ENCODE data around the gene RGS6.
A peak's percentile ranks its signal among the peaks of the same experiment; 100 is the strongest.

RGS6 gene

DNA sequence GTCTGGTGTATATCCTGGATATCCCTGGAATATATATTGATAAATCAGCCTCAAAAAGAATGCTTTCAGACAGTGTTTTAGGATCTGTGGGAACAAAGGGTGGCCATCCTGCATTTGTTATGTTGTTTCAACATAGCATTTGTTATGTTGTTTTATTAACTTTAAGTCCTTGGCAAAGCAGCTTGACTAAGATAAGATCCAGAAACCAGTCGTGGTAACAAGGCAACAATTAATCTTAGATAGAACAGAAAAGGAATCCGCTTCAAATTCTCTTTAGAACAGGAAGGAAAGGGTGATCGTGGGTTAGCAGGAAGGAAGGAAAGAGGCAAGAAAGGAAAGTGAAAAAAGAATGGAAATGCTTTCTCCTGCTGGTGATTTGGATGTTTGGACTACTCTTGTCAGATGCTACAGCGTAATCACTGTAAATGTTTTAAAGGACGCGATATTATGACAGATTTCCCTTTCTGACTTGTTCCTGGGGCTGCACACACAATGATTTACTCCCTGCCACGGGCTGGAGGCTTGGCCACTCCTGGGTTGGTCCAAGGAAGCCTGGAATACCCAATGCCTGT lies 518.3 kb downstream of the RGS6 start:
- H3K4me1 ChIP-seq (ENCODE audit: control insufficient read depth, insufficient read depth, low read length): peaks cover 19% of the 10 kb centered on the region
- H3K4me3 ChIP-seq (ENCODE audit: low read depth, low read length): no peak overlapping the region
- H3K9ac ChIP-seq (ENCODE audit: low read length): no peak overlapping the region
- H3K27ac ChIP-seq (ENCODE audit: low read depth, low read length): 0 out of 2 replicates have a peak overlapping the region, but pooled peaks have one; percentile 7
- no peaks in the 10 kb centered on the region for H3K27me3 ChIP-seq (ENCODE audit: control insufficient read depth, insufficient read depth, low read length)
- H3K36me3 ChIP-seq (ENCODE audit: control insufficient read depth, insufficient read depth, low read length): no peaks in the 10 kb centered on the region
- H3K9me3 ChIP-seq (ENCODE audit: control insufficient read depth, insufficient read depth, low read depth, low read length): no peaks in the 10 kb centered on the region

DNA sequence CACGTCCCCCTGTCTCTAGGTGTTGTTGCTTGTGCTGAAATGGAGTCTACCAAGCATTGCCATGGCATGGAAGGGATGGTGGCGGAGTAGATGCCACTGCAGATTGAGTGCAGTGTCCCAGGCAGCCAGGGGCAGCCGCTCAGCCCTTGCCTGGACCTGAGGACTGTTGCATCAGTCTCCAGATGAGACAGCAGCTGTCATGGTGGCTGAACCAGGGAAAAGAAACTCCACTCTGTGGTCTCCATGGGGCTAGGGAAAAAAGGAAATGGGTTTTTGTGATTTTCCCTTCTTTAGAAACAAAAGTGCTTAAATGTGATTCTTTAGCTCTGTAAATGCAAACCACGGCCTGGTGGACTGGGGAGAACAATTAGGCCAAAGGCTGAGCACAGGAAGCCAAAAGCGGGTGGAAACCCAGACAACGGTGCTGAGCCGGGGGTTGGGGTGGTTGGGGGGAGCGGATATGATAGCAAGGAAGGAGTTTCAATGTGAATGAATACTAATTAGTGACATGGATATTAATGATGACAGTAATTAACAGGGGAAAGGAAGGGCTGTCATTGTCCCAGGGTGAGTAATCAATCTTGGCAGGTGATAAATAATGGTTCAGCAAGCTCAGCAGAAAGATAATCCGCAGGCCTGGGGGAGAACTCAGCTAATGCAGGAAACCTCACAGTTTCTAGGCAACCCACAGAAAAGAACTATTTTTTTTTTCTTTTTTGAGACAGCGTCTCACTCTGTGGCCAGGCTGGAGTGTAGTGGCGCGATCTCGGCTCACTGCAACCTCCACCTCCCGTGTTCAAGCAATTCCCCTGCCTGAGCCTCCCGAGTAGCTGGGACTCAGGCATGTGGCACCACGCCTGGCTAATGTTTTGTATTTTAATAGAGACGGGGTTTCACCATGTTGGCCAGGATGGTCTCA lies 519.1 kb downstream of the RGS6 start:
- no peak overlapping the region for H3K9ac ChIP-seq (ENCODE audit: low read length)
- no peaks in the 10 kb centered on the region for H3K9me3 ChIP-seq (ENCODE audit: control insufficient read depth, insufficient read depth, low read depth, low read length)
- no peaks in the 10 kb centered on the region for H3K36me3 ChIP-seq (ENCODE audit: control insufficient read depth, insufficient read depth, low read length)
- H3K27me3 ChIP-seq (ENCODE audit: control insufficient read depth, insufficient read depth, low read length): no peaks in the 10 kb centered on the region
- H3K27ac ChIP-seq (ENCODE audit: low read depth, low read length): 0 out of 2 replicates have a peak overlapping the region, but pooled peaks have one; percentile 7
- no peak overlapping the region for H3K4me3 ChIP-seq (ENCODE audit: low read depth, low read length)
- peaks cover 19% of the 10 kb centered on the region for H3K4me1 ChIP-seq (ENCODE audit: control insufficient read depth, insufficient read depth, low read length)

DNA sequence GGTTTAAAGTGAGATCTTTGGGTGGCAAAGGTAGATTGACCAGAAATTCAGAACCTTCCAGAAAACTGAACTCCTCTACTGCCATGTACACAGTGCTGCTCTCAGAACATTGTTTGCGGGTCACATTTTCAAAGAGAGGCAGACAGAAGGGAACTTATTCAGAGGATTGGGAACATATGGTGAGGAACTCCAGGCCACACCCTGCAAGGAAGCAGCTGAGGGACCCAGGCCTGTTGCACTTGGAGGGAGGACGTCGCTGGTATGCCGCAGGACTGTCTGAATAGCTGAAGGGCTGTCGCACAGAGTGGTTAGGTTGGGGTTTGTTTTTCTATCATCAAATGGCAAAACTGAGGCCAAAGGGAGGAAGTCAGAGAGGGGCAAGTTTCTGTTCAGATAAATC lies 520.5 kb downstream of the RGS6 start:
- Histone ChIP-seq H3K4me1 (ENCODE audit: control insufficient read depth, insufficient read depth, low read length) (peaks cover 19% of the 10 kb centered on the region), H3K4me3 (ENCODE audit: low read depth, low read length) (no peak overlapping the region), H3K27ac (ENCODE audit: low read depth, low read length) (no peak overlapping the region), H3K9me3 (ENCODE audit: control insufficient read depth, insufficient read depth, low read depth, low read length) (no peaks in the 10 kb centered on the region), H3K36me3 (ENCODE audit: control insufficient read depth, insufficient read depth, low read length) (no peaks in the 10 kb centered on the region), H3K27me3 (ENCODE audit: control insufficient read depth, insufficient read depth, low read length) (no peaks in the 10 kb centered on the region), H3K9ac (ENCODE audit: low read length) (no peak overlapping the region)

DNA sequence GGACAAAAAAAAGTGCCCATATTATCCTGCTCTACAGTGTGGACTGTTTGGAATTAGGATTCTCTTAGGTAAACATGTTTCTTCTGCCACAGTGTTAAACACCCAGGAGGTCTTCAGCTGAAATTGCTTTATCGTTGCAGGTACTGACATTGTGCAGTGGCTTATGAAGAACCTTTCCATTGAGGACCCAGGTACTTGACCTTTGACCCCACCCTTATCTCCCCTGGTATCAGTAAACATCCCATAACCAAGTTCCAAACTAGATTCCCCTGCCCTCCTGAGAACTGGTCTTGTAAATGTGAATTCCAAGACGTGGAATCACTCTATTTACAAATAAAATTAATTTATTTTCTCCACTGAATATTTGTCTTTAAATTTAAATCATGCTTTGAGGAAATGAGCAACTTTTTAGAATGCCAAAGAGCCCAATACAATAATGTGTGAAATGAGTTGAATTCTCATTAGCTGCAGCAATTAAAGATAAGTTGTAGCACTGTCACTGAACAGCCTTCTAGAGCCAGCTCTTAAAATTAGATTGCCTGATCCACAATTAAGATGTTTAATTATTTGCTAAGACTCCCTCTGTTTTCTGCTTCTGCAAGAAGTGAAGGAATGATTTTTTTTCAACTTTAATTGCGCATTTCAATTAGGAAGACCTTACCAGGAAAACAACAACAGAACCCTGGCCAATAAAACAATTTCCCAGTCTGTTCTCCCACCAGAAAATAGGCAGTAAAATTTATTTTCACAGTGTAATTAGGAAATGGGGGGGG lies 522.3 kb downstream of the RGS6 start:
- Histone ChIP-seq H3K27ac (ENCODE audit: low read depth, low read length) (no peak overlapping the region), H3K9me3 (ENCODE audit: control insufficient read depth, insufficient read depth, low read depth, low read length) (no peaks in the 10 kb centered on the region), H3K4me1 (ENCODE audit: control insufficient read depth, insufficient read depth, low read length) (peaks cover 19% of the 10 kb centered on the region), H3K27me3 (ENCODE audit: control insufficient read depth, insufficient read depth, low read length) (no peaks in the 10 kb centered on the region), H3K4me3 (ENCODE audit: low read depth, low read length) (no peak overlapping the region), H3K36me3 (ENCODE audit: control insufficient read depth, insufficient read depth, low read length) (no peaks in the 10 kb centered on the region), H3K9ac (ENCODE audit: low read length) (no peak overlapping the region)

DNA sequence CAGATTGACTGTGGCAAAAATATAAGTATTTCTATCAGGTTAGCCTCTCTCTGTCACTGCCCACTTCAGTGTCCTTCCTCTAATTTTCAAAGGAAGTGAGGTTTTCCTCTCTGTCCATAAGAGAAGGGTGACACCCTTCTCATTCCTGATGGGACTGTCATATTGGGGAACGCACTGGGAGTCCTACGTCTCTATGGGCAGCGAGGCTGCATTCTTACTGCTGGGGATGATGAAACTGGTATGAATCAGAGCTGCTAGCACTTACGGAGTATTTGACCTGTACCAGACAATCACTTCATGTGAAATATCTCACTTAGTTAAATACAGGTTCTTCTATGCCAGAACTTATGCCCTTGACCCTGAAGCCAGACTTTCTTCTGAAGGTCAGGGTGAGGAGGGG lies 525.4 kb downstream of the RGS6 start:
- H3K4me1 ChIP-seq (ENCODE audit: control insufficient read depth, insufficient read depth, low read length): peaks cover 7% of the 10 kb centered on the region; the same call in 1 of the 2 replicates
- H3K9me3 ChIP-seq (ENCODE audit: control insufficient read depth, insufficient read depth, low read depth, low read length): no peaks in the 10 kb centered on the region
- H3K27ac ChIP-seq (ENCODE audit: low read depth, low read length): no peak overlapping the region
- H3K4me3 ChIP-seq (ENCODE audit: low read depth, low read length): no peak overlapping the region
- no peaks in the 10 kb centered on the region for H3K27me3 ChIP-seq (ENCODE audit: control insufficient read depth, insufficient read depth, low read length)
- H3K9ac ChIP-seq (ENCODE audit: low read length): no peak overlapping the region
- no peaks in the 10 kb centered on the region for H3K36me3 ChIP-seq (ENCODE audit: control insufficient read depth, insufficient read depth, low read length)

DNA sequence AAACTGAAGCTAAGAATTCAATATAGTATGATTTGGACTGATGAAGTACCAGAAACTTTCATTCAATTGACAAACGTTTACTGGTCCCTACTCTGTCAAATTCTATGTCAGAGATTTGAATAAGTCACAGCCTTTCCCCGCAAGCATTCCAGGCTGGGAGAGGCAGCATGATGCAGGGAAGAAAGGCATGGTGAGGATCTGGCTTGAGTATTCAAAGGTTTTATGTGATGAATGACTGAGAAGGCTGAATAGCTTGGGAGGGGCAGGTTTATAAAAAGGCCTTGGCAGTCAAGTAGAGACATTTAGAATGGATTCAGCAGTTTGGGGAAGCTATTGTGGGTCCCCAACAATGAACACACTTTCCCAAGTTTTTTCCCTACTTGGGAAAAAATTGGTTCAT lies 529.8 kb downstream of the RGS6 start:
- Histone ChIP-seq H3K4me3 (ENCODE audit: low read depth, low read length) (no peak overlapping the region), H3K9me3 (ENCODE audit: control insufficient read depth, insufficient read depth, low read depth, low read length) (peaks cover 19% of the 10 kb centered on the region), H3K9ac (ENCODE audit: low read length) (no peak overlapping the region), H3K27ac (ENCODE audit: low read depth, low read length) (no peak overlapping the region), H3K36me3 (ENCODE audit: control insufficient read depth, insufficient read depth, low read length) (no peaks in the 10 kb centered on the region), H3K4me1 (ENCODE audit: control insufficient read depth, insufficient read depth, low read length) (no peaks in the 10 kb centered on the region; the same call in 1 of the 2 replicates), H3K27me3 (ENCODE audit: control insufficient read depth, insufficient read depth, low read length) (no peaks in the 10 kb centered on the region)

DNA sequence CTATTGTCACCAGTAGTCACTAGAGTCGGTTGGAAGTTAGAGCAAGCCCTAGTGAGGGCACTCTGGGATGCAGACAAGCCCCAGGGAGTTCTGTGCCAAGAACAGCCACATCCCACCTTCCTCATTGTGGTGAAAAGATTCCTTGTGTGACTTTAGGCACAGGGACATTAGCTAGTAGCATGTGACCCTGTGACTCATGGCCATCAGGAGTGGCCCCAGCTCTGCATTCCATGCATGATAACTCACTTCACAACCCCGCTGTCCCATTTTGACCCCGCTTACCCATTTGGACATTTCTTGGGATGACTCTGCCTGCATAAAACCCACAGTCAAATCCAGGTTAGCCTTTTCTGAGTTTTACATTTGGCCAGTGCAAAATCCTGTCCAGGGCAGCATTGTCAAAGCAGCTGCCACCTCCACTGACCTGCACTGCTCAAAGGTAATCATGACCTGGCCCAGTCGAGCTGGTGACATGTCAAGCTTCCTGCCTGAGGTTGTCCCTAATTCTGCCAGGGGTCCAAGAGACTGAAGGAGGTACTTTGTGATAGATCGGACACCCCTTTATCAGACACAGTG lies 531.1 kb downstream of the RGS6 start:
- Histone ChIP-seq H3K4me1 (ENCODE audit: control insufficient read depth, insufficient read depth, low read length) (no peaks in the 10 kb centered on the region; the same call in 1 of the 2 replicates), H3K9ac (ENCODE audit: low read length) (no peak overlapping the region), H3K27ac (ENCODE audit: low read depth, low read length) (no peak overlapping the region)

DNA sequence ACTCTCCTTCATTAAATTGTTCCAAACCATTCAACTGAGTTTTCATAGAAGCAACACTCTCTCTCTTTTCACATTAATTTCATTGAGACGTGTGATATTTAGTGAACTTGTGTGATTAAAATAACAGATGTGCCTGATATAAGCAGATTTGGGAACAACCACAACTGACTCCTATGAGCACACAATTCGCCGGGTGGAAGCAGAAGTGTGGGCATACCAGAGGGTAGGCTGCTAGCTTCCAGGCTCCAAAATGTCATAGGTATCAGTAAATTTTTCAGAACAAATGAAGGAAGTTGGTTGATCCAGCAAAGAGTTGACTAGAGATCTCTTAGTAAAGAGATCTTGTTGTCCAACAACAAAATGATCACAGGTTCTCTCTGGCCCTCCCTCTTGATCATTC lies 532.0 kb downstream of the RGS6 start:
- Histone ChIP-seq H3K9me3 (ENCODE audit: control insufficient read depth, insufficient read depth, low read depth, low read length) (peaks cover 27% of the 10 kb centered on the region), H3K27me3 (ENCODE audit: control insufficient read depth, insufficient read depth, low read length) (no peaks in the 10 kb centered on the region), H3K4me1 (ENCODE audit: control insufficient read depth, insufficient read depth, low read length) (no peaks in the 10 kb centered on the region; the same call in 1 of the 2 replicates), H3K9ac (ENCODE audit: low read length) (no peak overlapping the region), H3K4me3 (ENCODE audit: low read depth, low read length) (no peak overlapping the region), H3K27ac (ENCODE audit: low read depth, low read length) (no peak overlapping the region), H3K36me3 (ENCODE audit: control insufficient read depth, insufficient read depth, low read length) (no peaks in the 10 kb centered on the region)

More for the DNA sequence above, 531.1 kb downstream of the RGS6 start:
- H3K4me3 ChIP-seq (ENCODE audit: low read depth, low read length): no peak overlapping the region
- H3K9me3 ChIP-seq (ENCODE audit: control insufficient read depth, insufficient read depth, low read depth, low read length): peaks cover 27% of the 10 kb centered on the region
- no peaks in the 10 kb centered on the region for H3K36me3 ChIP-seq (ENCODE audit: control insufficient read depth, insufficient read depth, low read length)
- no peaks in the 10 kb centered on the region for H3K27me3 ChIP-seq (ENCODE audit: control insufficient read depth, insufficient read depth, low read length)

DNA sequence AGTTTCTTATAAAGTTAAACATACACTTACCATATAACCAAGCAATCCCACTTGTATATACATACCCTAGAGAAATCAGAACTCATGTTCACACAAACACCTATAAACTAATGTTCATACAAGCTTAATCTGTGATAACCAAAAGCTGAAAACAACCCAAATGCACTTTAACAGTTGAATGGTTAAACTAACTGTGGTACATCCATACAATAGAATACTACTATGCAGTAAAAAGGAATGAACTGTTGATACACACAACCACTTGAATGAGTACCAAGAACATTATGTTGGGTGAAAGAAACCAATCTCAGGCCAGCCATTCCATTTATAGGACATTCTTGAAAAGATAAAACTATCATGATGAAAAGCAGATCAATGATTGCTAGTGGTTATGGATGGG lies 534.1 kb downstream of the RGS6 start:
- Histone ChIP-seq H3K4me1 (ENCODE audit: control insufficient read depth, insufficient read depth, low read length) (no peaks in the 10 kb centered on the region; the same call in 1 of the 2 replicates), H3K4me3 (ENCODE audit: low read depth, low read length) (no peak overlapping the region), H3K9me3 (ENCODE audit: control insufficient read depth, insufficient read depth, low read depth, low read length) (peaks cover 27% of the 10 kb centered on the region), H3K36me3 (ENCODE audit: control insufficient read depth, insufficient read depth, low read length) (no peaks in the 10 kb centered on the region), H3K9ac (ENCODE audit: low read length) (no peak overlapping the region), H3K27me3 (ENCODE audit: control insufficient read depth, insufficient read depth, low read length) (no peaks in the 10 kb centered on the region), H3K27ac (ENCODE audit: low read depth, low read length) (no peak overlapping the region)

DNA sequence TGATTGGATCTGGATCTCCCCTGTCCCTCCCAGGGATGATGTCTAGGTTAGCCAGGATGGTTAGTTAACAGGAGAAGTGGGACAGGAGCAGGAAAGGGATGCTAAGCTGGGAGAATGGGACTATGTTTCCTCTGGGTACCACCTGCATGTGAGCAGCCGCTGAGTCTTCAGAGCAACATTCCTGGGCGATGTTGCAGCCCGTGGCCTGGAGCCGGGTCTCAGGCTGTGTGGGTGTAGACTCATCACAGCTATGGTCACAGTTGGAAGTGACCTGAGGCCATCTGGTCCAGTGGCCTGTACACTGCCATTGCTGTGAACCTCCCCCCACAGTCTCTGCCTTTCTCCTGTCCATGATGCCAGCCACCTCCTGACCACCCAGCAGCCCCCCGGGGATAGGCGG lies 539.1 kb downstream of the RGS6 start:
- no peak overlapping the region for H3K9ac ChIP-seq (ENCODE audit: low read length)
- H3K27ac ChIP-seq (ENCODE audit: low read depth, low read length): no peak overlapping the region
- no peak overlapping the region for H3K4me3 ChIP-seq (ENCODE audit: low read depth, low read length)
- peaks cover 16% of the 10 kb centered on the region for H3K9me3 ChIP-seq (ENCODE audit: control insufficient read depth, insufficient read depth, low read depth, low read length)
- H3K4me1 ChIP-seq (ENCODE audit: control insufficient read depth, insufficient read depth, low read length): 0 out of 2 replicates have a peak, but pooled peaks cover 2% of the 10 kb centered on the region
- H3K27me3 ChIP-seq (ENCODE audit: control insufficient read depth, insufficient read depth, low read length): no peaks in the 10 kb centered on the region
- no peaks in the 10 kb centered on the region for H3K36me3 ChIP-seq (ENCODE audit: control insufficient read depth, insufficient read depth, low read length)
